Globus pallidus (tissue), 1 donor: ENCODE measurements around the gene CDK7.
A peak's percentile ranks its signal among the peaks of the same experiment; 100 is the strongest.
"Not testable (repeated sequence)": the region's sequence is repeated elsewhere in the genome, so short reads cannot be mapped to it uniquely, and the experiment has no call there.

Source experiments
- DNase-seq: peaks from one replicate; pipeline ENCODE4 v3.0.0-alpha.2; 2015; ENCODE audit warnings: low spot score

CDK7 gene

DNA sequence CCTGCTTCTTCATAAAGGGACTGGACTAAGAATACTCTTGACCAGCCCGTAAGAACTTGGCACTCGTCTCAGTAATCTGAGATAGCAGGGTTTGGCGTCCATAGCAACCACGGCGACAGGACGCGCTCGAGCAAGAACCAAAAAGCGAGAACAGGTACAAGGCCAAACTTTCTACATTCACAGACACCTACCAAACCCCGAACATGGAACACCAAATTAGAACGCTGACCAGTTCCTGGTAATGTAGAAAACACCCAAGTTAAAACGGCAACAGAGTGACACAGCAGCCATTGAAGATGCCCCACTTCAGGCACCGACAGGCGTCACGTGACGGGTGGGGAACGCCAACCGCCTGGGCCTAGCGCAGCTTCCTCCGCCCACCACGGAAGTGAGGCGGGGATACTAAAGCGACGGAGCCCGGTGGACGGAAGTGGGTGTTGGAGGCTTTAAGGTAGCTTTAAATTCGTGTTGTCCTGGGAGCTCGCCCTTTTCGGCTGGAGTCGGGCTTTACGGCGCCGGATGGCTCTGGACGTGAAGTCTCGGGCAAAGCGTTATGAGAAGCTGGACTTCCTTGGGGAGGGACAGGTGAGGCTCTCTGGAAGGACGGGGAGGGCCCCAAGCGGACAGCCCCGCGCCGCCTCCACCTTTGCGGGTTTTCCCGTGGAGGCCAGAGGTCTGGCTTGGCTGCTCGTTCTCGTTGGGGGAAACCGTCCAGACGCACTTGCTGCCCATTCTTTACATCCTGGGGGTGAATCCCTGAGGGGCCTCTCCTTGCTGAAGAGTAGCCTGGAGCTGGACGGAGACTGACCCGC, at the start of gene CDK7:
Gene CDK7 (plus strand): TSS at position 430 of the 812 bp plus-strand sequence. CDS start 90 bp downstream, at position 520.
- DNase-seq, result peak; percentile 93

DNA sequence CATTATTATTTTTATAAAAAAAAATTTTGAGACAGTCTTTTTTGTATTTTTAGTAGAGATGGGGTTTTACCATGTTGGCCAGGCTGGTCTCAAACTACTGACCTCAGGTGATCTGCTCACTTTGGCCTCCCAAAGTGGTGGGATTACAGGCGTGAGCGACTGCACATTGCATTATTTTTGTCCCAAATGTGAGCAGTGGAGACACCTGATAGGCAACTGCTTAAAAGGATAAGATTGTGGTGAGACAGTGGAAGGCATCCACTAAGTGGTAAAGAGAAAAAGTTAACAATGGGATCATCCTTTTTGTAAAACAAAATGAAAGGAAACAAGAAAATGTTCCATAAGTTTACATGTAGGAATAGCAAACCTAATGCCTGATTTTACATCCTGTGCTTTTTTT, 47.3 kb upstream of the CDK7 start:
- DNase-seq, result no peak

DNA sequence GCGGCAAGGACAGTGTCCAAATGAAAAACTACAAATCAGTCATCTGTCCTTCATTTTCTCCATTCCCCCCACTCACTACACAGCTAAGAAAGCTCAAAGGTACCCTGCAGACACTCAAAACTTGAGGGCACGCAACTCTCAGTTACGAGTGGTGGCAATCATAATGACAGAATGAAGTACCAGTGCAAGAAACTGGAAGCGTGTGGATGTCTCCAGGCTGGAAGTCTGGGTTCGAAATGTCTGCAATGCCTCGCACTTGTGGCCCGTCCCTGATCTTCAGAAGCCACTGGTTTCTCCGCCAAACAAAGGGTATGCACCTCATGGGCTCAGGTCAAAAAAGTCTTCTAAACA, 45.9 kb upstream of the CDK7 start:
- no peak for DNase-seq

DNA sequence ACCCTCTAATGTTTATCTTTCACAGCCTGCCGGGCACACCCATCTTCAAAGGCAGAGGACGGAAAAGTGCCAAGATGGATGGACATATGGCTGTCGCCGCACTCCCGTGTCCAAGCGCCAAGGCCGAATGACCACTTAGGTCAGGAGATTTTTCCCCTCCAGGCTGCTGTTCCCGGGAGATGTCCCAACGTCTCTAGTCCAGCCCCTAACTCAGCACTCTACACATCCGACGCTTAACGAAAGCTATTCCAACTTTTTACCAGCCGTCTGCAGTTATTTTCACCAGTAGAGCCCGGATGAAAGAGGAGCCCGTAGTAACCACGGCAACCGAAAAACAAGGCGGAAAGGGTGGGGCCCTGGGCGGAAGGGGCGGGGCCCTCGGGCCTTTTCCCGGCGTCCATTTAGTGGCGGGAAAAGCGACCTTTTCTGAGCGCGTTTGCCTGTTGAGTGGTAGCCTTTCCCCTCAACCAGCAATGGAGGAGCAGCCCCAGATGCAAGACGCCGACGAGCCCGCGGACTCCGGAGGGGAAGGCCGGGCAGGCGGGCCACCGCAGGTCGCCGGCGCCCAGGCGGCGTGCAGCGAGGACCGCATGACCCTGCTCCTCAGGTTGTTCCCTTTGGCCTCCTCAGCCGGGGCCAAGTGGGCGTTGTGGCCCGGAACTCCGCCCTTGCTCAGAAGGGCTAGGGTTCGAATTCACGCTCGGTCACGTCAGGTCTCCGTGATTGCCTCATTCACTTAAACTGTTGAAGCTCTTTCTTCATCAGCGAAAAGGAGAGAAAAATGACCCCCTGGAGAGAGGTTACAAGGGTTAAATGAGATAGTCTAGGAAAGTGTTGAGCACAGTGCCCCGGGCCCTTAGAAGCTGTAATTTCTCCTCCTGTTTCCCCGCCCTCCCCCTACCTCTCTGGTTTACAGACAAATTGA, 45.3 kb upstream of the CDK7 start, which contains the start of gene CENPH:
Gene CENPH (plus strand): TSS at position 422 of the 925 bp plus-strand sequence. CDS start 52 bp downstream, at position 474.
- DNase-seq, result peak; percentile 79

DNA sequence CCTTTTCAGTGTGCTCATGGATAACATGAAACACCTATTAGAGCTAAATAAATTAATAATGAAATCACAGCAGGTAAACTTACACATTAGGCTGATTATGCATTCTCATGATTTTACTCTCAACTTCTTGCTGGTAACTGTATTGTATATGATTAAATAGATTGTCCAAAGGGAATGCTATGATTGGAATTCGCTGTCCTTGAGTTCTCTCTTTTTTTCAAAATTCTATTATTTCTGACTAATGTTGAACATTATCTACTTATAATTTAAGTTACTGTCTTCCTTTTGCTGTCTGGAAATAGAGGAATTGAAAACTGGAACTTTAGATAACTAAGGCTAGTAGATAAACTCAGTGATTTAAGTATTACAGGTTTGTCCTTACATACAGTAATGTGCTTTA, 32.2 kb upstream of the CDK7 start:
- no peak for DNase-seq

DNA sequence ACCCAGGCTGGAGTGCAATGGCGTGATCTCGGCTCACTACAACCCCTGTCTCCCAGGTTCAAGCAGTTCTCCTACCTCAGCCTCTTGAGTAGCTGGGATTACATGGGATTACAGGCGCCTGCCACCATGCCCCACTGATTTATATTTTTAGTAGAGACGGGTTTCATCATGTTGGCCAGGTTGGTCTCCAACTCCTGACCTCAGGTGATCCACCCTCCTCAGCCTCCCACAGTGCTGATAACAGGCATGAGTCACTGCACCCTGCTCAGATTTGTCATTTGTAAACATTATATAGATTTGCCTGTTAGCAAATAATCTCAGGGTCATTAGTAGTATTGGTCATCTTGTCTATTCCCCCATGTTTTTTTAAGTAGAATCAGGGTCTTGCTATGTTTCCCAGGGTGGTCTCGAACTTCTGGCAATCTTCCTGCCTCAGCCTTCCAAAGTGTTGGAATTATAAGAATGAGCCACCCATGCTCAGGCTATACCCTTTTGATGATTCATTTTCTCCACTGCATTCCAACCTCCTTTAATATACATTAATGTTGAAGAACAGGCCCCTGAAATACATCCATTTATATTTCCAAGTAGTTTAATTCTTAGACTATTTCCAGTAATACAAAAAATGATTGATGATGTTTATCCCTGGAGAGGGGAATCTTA, 28.0 kb upstream of the CDK7 start:
- no peak for DNase-seq

DNA sequence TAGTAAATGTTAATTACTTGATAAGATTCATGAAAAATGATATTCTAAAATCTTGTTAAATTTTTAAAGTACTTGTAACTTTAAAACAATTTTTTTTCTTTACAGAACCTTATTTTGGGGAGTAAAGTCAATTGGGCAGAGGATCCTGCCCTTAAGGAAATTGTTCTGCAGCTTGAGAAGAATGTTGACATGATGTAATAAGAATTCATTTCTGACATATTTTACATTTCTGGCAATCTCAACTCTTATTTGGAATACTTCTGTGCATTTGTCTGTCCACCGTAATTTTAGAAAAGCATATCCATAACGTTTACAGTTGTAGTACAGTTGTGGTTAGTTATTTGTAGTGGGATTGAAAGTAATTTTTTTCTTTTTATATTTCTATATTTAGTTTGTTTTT, 25.1 kb upstream of the CDK7 start:
- DNase-seq, result no peak

DNA sequence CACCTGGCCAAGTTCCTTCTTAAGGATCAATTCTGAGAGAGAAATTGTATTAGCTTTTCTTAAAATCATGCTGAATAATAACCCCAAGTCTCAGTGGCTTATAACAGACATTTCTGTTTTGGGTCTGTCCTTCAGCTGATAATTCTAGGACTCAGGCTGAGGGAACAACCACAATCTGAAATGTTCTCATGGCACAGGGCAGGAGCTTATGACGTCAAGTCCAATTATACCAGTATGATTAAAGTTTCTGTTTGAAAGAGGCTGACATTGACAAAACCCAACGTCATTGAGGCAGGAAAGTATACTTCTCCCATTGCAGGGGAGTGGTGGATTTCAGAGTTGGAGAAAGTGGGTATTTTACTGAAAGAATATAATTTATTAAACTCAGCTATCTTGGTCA, 23.5 kb upstream of the CDK7 start:
- no peak for DNase-seq

DNA sequence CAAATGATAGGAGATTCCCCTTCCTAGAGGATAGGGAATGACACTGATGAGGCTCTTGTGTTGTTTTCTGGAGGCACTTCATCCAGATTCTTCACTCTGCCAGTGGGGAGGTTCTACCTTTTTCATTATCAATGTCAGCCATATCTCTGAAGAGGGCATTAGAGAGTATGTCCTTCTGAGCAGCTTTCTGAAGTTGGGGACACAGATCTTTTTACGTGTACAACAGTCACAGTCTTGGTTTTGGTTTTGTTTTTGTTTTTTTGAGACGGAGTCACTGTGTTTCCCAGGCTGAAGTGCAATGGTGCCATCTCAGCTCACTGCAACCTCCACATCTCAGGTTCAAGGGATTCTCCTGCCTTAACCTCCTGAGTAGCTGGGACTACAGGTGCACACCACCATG, 22.7 kb upstream of the CDK7 start:
- DNase-seq, result no peak

DNA sequence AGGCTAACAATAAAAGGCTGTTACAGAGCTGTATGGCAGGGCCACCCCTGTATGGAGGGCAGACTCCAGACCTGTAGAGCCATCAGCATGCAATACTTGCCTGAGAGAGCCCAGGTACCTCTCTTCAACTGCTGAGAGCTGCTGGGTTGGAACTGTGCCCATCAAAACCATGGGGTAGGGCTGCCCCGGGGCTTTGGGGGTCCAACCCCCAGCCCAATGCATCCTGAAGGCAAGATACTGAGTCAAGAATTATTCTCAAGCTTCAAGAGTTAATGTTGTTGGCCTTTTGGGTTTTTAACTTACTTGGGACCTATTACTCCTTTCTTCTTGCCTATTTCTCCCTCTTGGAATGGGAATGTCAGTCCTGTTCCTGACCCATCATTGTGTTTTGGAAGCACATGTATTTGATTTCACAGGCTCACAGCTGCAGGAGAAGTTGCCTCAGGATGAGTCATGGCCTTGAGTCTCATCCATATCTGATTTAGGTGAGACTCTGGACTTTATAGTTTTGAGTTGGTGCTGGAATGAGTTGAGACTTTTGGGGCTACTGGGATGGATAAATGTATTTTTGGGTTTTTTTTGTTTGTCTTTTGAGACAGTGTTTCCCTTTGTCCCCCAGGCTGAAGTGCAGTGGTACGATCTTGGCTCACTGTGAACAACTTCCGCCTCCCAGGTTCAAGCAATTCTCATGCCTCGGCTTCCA, 21.0 kb upstream of the CDK7 start:
- no peak for DNase-seq

DNA sequence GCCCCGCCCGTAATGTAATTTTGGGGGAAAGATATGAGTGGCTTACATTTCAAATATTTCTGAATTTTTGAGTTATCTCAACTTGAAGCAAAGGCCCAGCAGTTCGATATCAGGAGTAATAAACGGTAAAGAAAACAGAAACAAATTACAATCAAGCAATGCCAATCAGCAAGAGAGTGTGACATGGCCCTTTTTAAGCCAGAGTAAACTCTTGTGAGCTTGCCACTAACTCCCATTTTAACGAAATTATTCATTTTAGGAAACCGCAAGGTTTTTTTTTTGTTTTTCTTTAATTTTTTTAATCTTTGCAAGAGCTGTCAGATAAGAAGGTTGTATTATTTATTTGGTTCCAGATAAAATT, 17.6 kb upstream of the CDK7 start:
- no peak for DNase-seq

DNA sequence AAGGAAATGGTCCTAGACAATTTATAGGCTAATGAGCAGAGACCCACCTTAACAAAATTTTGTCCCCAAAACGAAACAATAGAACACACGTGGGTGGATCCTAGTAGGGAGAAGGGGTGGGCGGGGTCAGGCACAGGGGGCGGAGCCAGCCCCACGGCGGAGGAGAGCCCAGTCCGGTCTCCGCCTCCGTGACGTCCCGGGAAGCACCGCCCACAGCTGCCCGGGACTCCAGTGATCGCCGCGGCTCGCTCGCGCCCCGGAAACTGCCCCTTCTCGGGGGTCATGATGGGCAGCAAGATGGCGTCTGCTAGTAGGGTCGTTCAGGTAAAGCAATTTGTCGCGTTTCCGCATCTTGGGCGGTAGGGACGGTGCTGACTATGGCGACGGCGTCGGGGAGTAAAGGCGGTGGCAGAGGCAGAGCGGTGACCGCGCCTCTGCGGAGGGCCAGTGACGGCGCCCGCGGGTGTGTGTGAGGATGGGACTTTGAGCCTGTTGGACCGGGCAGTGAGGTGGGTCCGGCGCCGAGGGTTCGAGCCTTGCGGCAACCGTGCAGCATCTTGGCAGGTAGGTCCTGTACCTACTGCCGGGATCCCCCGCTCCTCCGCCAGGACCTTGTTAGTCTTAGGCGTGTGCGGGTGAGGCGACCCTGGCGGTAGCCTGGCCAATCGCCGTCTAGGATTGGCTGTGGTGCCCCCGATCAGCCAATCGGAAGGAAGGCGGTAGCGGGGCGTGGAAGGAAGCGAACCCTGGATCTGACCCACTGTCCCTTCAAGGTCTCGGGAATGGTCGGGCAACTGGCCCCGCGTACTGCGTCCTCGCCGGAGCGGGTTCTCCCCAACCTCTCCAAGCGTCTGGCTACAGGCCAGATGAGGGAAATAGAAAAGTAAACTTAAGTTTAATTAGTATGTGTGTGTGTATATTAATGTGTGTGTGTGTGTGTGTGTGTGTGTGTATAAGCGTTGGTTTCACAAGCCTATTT, 16.8 kb upstream of the CDK7 start:
- peak; percentile 96 for DNase-seq

DNA sequence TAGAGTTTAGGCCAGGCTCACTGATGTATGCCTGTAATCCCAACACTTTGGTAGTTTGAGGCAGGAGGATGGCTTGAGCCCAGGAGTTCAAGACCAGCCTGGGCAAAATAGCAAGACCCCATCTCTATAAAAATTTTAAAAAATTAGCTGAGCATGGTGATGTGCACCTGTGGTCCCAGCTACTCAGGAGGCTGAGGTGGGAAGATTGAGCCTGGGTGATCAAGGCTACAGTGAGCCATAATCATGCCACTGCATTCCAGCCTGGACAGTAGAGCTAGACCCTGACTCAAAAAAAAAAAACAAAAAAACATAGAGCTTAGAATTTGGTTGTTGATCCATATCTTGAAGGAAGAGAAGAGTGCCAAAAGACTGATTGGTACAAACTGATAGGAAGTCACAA, 14.7 kb upstream of the CDK7 start:
- DNase-seq, result no peak

DNA sequence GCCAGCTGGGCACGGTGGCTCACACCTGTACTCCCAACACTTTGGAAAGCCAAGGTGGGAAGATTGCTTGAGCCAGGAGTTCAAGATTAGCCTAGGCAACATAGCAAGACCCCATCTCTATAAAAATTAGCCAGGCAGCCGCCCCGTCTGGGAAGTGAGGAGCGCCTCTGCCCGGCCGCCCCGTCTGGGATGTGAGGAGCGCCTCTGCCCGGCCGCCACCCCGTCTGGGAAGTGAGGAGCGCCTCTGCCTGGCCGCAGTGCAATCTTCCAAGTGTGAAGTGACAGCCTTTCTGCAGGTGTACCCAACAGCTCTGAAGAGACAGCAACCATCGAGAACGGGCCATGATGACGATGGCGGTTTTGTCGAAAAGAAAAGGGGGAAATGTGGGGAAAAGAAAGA, 14.3 kb upstream of the CDK7 start:
- DNase-seq, result not testable (repeated sequence)

DNA sequence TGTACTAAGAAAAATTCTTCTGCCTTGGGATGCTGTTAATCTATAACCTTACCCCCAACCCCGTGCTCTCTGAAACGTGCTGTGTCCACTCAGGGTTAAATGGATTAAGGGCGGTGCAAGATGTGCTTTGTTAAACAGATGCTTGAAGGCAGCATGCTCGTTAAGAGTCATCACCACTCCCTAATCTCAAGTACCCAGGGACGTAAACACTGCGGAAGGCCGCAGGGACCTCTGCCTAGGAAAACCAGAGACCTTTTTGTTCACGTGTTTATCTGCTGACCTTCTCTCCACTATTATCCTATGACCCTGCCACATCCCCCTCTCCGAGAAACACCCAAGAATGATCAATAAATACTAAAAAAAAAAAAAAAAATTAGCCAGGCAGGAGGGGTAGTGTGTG, 13.9 kb upstream of the CDK7 start:
- DNase-seq, result not testable (repeated sequence)

DNA sequence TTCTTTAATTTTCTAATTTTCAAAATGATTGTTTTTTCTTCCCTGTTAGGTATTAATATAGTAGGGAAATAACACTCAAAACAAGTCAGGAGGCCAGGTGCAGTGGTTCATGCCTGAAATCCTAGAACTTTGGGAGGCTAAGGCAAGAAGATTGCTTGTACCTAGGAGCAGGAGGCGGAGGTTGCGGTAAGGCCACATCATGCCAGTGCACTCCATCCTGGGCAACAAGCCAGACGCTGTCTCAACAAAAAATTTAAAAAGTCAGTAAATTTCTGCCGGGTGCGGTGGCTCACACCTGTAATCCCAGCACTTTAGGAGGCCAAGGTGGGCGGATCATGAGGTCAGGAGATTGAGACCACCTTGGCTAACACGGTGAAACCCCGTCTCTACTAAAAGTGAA, 10.2 kb upstream of the CDK7 start:
- DNase-seq, result no peak

DNA sequence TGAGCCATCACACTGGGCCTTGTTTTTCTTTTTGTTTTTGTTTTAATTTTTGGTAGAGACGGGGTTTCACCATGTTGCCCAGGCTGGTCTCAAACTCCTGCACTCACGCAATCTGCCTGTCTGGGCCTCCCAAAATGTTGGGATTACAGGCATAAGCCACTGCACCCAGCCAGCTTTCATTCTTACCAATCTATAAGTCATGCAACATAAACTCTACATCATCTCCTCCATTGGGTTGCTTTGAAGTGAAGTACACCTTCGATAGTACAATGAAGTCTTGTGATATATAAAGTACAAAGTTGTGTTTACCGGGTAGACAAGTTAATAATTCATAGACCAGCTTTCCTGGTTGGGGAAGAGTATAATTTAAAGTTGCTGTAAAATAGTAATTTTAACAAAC, 8.8 kb upstream of the CDK7 start:
- DNase-seq, result no peak

DNA sequence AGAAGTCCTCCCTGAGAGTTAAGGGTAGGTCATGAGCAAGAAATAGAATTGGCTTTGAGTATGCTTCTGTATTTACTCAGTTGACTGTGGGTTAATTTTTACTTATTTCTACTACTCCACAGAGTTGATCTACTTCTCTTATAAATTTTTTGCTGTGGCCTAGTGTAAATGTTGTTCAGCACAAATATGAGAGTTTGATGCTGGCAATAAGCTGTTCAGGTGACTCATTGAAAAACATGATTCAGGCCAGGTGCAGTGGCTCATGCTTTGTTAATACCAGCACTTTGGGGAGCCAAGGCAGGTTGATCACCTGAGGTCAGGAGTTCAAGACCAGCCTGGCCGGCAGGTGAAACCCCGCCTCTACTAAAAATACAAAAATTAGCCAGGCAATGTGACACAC, 4.5 kb upstream of the CDK7 start:
- DNase-seq, result no peak

DNA sequence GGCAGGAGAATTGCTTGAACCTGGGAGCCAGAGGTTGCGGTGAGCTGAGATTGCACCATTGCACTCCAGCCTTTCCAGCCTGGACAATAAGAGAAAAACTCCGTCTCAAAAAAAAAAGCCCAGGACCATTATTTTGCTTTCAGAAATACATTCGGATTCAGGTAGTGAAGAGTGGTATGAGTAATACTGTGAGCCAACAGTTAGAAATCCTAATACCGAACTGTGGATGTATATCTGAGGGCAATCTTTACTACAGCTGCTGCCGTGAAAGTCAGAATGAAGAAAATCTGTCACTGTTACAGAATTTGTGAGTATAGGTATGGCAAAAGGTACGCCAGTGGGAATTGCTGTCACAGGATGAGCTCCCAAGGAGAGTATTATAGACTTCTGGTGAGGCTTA, 3.4 kb upstream of the CDK7 start:
- DNase-seq, result no peak

DNA sequence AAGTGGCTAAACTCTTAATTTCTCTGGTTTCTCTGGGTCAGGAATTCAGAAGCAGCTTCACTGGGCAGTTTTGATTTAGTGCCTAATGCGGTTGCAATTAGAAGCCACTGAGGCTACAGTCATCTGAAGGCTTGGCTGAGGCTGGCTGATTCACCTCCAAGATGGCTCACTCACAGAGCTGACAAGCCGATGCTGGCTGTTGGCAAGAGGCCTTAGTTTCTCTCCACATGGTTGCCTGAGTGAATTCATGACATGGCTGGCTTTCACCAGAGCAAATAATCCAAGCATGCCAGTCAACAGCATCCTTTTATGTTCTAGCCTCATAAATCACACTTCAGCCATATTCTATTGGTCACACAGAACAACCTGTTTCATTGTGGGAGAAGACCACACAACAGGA, 2.8 kb upstream of the CDK7 start:
- DNase-seq, result peak; percentile 11

DNA sequence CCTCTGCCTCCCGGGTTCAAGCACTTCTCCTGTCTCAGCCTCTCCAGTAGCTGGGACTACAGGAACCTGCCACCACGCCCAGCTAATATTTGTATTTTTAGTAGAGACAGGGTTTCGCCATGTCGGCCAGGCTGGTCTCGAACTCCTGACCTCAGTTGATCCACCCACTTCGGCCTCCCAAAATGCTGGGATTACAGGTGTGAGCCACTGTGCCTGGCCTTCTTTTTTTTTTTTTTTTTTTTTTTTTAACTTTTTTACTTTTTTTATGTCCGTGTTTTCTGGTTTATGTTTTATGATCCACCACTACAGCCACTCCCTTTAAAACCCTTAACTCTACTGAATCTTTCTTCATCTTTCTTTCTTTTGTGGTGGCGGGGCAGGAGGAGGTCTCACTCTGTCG, 2.0 kb downstream of the CDK7 start:
- not testable (repeated sequence) for DNase-seq
